HepG2 (cell line): ENCODE data around the gene TRPV4. TPM values are rescaled to one million over a fixed set of nuclear protein-coding genes. Genes with fewer than 3 reads are reported as not detected.
A peak's percentile ranks its signal among the peaks of the same experiment; 100 is the strongest.

Source experiments
- BRCA1 ChIP-seq: sonication (generic); formaldehyde crosslinking; IDR thresholded peaks from 2 replicates; pipeline ENCODE4 v1.4.0; 2020; ENCODE audit warnings: missing genetic modification reagents
- CEBPG ChIP-seq: IDR thresholded peaks from 2 replicates; pipeline ENCODE4 v1.6.1; 2016
- HDAC6 ChIP-seq: fragments of 200-600 bp; sonication (generic); IDR thresholded peaks from 2 replicates; pipeline ENCODE4 v1.7.0; 2017; ENCODE audit warnings: mild to moderate bottlenecking, antibody characterized with exemption, low read length, low read depth
- JUN ChIP-seq: sonication (generic); formaldehyde crosslinking; IDR thresholded peaks from 2 replicates; pipeline ENCODE4 v1.4.0; 2020; ENCODE audit warnings: mild to moderate bottlenecking, missing genetic modification reagents
- LRRFIP1 ChIP-seq: sonication (generic); formaldehyde crosslinking; conservative IDR thresholded peaks from 2 replicates; pipeline ENCODE4 v1.4.0; 2020; ENCODE audit warnings: missing genetic modification reagents
- MATR3 ChIP-seq: sonication (generic); formaldehyde crosslinking; IDR thresholded peaks from 2 replicates; pipeline ENCODE4 v1.4.0; 2020; ENCODE audit warnings: missing genetic modification reagents
- NFYB ChIP-seq: sonication (generic); formaldehyde crosslinking; IDR thresholded peaks from 2 replicates; pipeline ENCODE4 v1.4.0; 2020; ENCODE audit warnings: missing genetic modification reagents
- NR0B2 ChIP-seq: sonication (generic); formaldehyde crosslinking; IDR thresholded peaks from 2 replicates; pipeline ENCODE4 v1.4.0; 2020; ENCODE audit warnings: mild to moderate bottlenecking, missing genetic modification reagents
- SIN3B ChIP-seq: fragments of 150-350 bp; IDR thresholded peaks from 2 replicates; pipeline ENCODE4 v1.6.1; 2014; ENCODE audit warnings: low read length
- SOX13 ChIP-seq, 3 experiments: fragments of 450-650 bp in 1 of 3; sonication (generic) in 1 of 3; formaldehyde crosslinking in 1 of 3; IDR thresholded peaks in 2 of 3; conservative IDR thresholded peaks in 1 of 3; 2 replicates each; pipeline versions ENCODE4 v1.5.0 to v1.6.1; 2016 to 2020; ENCODE audit warnings: antibody characterized with exemption in 1 of 3, mild to moderate bottlenecking in 1 of 3, missing compliant biosample characterization in 1 of 3, missing genetic modification reagents in 1 of 3, moderate library complexity in 1 of 3
- ZKSCAN1 ChIP-seq: fragments of 150-350 bp; IDR thresholded peaks from 2 replicates; pipeline ENCODE4 v1.6.1; 2014; ENCODE audit warnings: low read length
- ZMAT3 ChIP-seq: sonication (generic); formaldehyde crosslinking; conservative IDR thresholded peaks from 2 replicates; pipeline ENCODE4 v1.7.0; 2021; ENCODE audit warnings: missing genetic modification reagents
- ZNF235 ChIP-seq: sonication (generic); formaldehyde crosslinking; IDR thresholded peaks from 2 replicates; pipeline ENCODE4 v1.8.1; 2023; ENCODE audit warnings: mild to moderate bottlenecking, missing genetic modification reagents, borderline replicate concordance
- ZNF354B ChIP-seq: sonication (generic); formaldehyde crosslinking; IDR thresholded peaks from 2 replicates; pipeline ENCODE4 v1.8.0; 2022; ENCODE audit warnings: mild to moderate bottlenecking, missing genetic modification reagents
- ZNF556 ChIP-seq: sonication (generic); formaldehyde crosslinking; IDR thresholded peaks from 2 replicates; pipeline ENCODE4 v1.4.0; 2020; ENCODE audit warnings: mild to moderate bottlenecking, missing genetic modification reagents, borderline replicate concordance
- ZNF850 ChIP-seq: sonication (generic); formaldehyde crosslinking; conservative IDR thresholded peaks from 2 replicates; pipeline ENCODE4 v1.9.0; 2021; ENCODE audit warnings: mild to moderate bottlenecking, missing genetic modification reagents
- polyA plus RNA-seq, 8 experiments: library from polyadenylated mRNA; depleted of rRNA in 3 of 8; stranded (reverse) in 7 of 8; unstranded in 1 of 8; fragments of >200 nt; fragmentation: Illumina TruSeq in 4 of 8; extraction: Trizol in 4 of 8; gene quantifications; 2 replicates each; pipeline versions ENCODE4 v1.2.1 to v1.2.3, GENCODE V29; 2011 to 2016; ENCODE audit warnings: low read depth in 4 of 8, missing spikeins in 1 of 8, mixed read lengths in 1 of 8; ENCODE audit not compliant: insufficient read depth in 1 of 8
- total RNA-seq, 5 experiments: library from RNA; depleted of rRNA; stranded (reverse); fragments of >200 nt; fragmentation: Illumina TruSeq; extraction: Trizol; gene quantifications; 2 replicates each; pipeline ENCODE4 v1.2.3, GENCODE V29; 2016; ENCODE audit warnings: low read depth in 1 of 5
- TF ChIP-seq, protein P1 (sequence below): sonication (generic); formaldehyde crosslinking; IDR thresholded peaks from 2 replicates; pipeline ENCODE4 v1.4.0; 2020; ENCODE audit warnings: missing genetic modification reagents, borderline replicate concordance
- TF ChIP-seq, protein P2 (sequence below): sonication (generic); formaldehyde crosslinking; IDR thresholded peaks from 2 replicates; pipeline ENCODE4 v1.8.0; 2022; ENCODE audit warnings: mild to moderate bottlenecking, missing genetic modification reagents, borderline replicate concordance
- TF ChIP-seq, protein P3 (sequence below): IDR thresholded peaks from 2 replicates; pipeline ENCODE4 v1.6.1; 2012; ENCODE audit warnings: low read length, improper control_type of control experiment

TRPV4 gene
- total and polyA plus RNA-seq, 2 of the 13 experiments (the other 11 are each of a cell fraction or from before 2014, with no cell fraction given) = 0.66 to 4.7 TPM

DNA sequence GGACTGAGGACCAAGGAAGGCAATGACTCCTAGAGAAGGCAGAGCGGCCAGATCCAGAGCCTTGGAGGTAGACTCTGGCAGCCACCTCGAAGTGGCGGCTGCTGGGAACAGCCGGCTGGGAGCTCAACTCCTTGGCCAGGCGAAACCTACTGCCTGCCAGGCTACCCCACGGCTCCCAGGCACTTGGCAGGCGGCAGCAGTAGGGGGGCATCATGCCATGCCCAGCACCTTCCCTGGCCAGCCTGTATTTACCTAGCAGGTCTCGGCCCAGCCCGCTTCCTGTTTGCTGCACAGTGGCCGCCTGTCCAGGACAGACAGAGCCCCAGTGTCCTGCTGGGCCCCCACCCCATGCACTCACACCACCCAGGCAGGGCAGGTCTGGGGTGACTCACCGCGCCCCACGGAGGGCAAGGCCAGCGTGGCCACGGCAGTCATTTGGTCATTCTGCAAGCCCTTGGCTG is 10.2 kb downstream of the TRPV4 start (continued):
- TF ChIP-seq LRRFIP1 (CRISPR knock-in tag) (no peak), JUN (CRISPR knock-in tag) (no peak), NR0B2 (CRISPR knock-in tag) (no peak), MATR3 (CRISPR knock-in tag) (no peak), BRCA1 (CRISPR knock-in tag) (no peak), SIN3B (no peak), HDAC6 (no peak), CEBPG (CRISPR knock-in tag) (no peak), NFYB (no peak), ZMAT3 (CRISPR knock-in tag) (peak; percentile 70; the same call in 1 of the 2 replicates), ZNF235 (CRISPR knock-in tag) (no peak), ZNF556 (CRISPR knock-in tag) (no peak), ZKSCAN1 (no peak), ZNF354B (CRISPR knock-in tag) (no peak), SOX13 (IDR thresholded peaks at IDR 0.05) (no peak), SOX13 (CRISPR knock-in tag; conservative IDR thresholded peaks at IDR 0.05 in 1 of 2, IDR thresholded peaks at IDR 0.05 in 1 of 2) (peak in 1 of 2 experiments; percentile 55; a peak in 1 of 4 replicates), ZNF850 (CRISPR knock-in tag) (no peak)
- TF ChIP-seq, protein P1, sequence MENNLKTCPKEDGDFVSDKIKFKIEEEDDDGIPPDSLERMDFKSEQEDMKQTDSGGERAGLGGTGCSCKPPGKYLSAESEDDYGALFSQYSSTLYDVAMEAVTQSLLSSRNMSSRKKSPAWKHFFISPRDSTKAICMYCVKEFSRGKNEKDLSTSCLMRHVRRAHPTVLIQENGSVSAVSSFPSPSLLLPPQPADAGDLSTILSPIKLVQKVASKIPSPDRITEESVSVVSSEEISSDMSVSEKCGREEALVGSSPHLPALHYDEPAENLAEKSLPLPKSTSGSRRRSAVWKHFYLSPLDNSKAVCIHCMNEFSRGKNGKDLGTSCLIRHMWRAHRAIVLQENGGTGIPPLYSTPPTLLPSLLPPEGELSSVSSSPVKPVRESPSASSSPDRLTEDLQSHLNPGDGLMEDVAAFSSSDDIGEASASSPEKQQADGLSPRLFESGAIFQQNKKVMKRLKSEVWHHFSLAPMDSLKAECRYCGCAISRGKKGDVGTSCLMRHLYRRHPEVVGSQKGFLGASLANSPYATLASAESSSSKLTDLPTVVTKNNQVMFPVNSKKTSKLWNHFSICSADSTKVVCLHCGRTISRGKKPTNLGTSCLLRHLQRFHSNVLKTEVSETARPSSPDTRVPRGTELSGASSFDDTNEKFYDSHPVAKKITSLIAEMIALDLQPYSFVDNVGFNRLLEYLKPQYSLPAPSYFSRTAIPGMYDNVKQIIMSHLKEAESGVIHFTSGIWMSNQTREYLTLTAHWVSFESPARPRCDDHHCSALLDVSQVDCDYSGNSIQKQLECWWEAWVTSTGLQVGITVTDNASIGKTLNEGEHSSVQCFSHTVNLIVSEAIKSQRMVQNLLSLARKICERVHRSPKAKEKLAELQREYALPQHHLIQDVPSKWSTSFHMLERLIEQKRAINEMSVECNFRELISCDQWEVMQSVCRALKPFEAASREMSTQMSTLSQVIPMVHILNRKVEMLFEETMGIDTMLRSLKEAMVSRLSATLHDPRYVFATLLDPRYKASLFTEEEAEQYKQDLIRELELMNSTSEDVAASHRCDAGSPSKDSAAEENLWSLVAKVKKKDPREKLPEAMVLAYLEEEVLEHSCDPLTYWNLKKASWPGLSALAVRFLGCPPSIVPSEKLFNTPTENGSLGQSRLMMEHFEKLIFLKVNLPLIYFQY (CRISPR knock-in tag) = peak; percentile 31; the same call in 1 of the 2 replicates
- TF ChIP-seq, protein P2, sequence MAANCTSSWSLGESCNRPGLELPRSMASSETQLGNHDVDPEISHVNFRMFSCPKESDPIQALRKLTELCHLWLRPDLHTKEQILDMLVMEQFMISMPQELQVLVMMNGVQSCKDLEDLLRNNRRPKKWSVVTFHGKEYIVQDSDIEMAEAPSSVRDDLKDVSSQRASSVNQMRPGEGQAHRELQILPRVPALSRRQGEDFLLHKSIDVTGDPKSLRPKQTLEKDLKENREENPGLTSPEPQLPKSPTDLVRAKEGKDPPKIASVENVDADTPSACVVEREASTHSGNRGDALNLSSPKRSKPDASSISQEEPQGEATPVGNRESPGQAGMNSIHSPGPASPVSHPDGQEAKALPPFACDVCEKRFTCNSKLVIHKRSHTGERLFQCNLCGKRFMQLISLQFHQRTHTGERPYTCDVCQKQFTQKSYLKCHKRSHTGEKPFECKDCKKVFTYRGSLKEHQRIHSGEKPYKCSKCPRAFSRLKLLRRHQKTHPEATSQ (CRISPR knock-in tag) = no peak
- TF ChIP-seq, protein P3, sequence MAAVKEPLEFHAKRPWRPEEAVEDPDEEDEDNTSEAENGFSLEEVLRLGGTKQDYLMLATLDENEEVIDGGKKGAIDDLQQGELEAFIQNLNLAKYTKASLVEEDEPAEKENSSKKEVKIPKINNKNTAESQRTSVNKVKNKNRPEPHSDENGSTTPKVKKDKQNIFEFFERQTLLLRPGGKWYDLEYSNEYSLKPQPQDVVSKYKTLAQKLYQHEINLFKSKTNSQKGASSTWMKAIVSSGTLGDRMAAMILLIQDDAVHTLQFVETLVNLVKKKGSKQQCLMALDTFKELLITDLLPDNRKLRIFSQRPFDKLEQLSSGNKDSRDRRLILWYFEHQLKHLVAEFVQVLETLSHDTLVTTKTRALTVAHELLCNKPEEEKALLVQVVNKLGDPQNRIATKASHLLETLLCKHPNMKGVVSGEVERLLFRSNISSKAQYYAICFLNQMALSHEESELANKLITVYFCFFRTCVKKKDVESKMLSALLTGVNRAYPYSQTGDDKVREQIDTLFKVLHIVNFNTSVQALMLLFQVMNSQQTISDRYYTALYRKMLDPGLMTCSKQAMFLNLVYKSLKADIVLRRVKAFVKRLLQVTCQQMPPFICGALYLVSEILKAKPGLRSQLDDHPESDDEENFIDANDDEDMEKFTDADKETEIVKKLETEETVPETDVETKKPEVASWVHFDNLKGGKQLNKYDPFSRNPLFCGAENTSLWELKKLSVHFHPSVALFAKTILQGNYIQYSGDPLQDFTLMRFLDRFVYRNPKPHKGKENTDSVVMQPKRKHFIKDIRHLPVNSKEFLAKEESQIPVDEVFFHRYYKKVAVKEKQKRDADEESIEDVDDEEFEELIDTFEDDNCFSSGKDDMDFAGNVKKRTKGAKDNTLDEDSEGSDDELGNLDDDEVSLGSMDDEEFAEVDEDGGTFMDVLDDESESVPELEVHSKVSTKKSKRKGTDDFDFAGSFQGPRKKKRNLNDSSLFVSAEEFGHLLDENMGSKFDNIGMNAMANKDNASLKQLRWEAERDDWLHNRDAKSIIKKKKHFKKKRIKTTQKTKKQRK = no peak
